GM23248 (cell line): ENCODE measurements around the gene ICA1.

Experiments
- EZH2 ChIP-seq: fragments of 200-600 bp; sonication (generic); IDR thresholded peaks from 2 replicates; pipeline ENCODE4 v1.6.1; 2018; ENCODE audit warnings: antibody characterized with exemption, mild to moderate bottlenecking; ENCODE audit not compliant: insufficient read depth, poor library complexity, severe bottlenecking
- EZH2phosphoT487 ChIP-seq: fragments of 200-600 bp; sonication (generic); IDR thresholded peaks from 2 replicates; pipeline ENCODE4 v1.6.1; 2018; ENCODE audit warnings: antibody characterized with exemption, moderate library complexity, mild to moderate bottlenecking, low read depth; ENCODE audit not compliant: insufficient read depth

- no peak for TF ChIP-seq EZH2phosphoT487
- TF ChIP-seq EZH2: no peak
Measured at GRCh38 chr7:8200316-8200715, 61.7 kb downstream of the ICA1 start.
